K562 (cell line): ENCODE measurements around the gene SIGLEC11. TPM values are rescaled to one million over a fixed set of nuclear protein-coding genes. Genes with fewer than 3 reads are reported as not detected.

Source experiments
- CEBPB ChIP-seq: fragments of 450-650 bp; IDR thresholded peaks from 2 replicates; pipeline ENCODE4 v1.6.1; 2016; ENCODE audit warnings: missing genetic modification characterization, missing compliant biosample characterization
- ERF ChIP-seq: fragments of 450-650 bp; formaldehyde crosslinking; IDR thresholded peaks from 2 replicates; pipeline ENCODE4 v1.4.0; 2020; ENCODE audit warnings: mild to moderate bottlenecking, mixed read lengths
- HDAC1 ChIP-seq, 2 experiments: fragments of 450-650 bp; IDR thresholded peaks; 2 replicates each; pipeline ENCODE4 v1.6.1; 2016 to 2017; ENCODE audit warnings: inconsistent platforms in 1 of 2, mild to moderate bottlenecking in 1 of 2, moderate library complexity in 1 of 2
- KDM2B ChIP-seq: fragments of 250-450 bp; sonication (Bioruptor Pico); IDR thresholded peaks from 2 replicates; pipeline ENCODE4 v1.8.0; 2021; ENCODE audit warnings: mild to moderate bottlenecking, moderate library complexity
- KHSRP ChIP-seq: fragments of 450-650 bp; IDR thresholded peaks from 2 replicates; pipeline ENCODE4 v1.6.1; 2017
- NFATC3 ChIP-seq: fragments of 450-650 bp; IDR thresholded peaks from 2 replicates; pipeline ENCODE4 v1.6.1; 2017; ENCODE audit warnings: mild to moderate bottlenecking
- NR4A1 ChIP-seq, 2 experiments: fragments of 250-450 bp in 1 of 2; fragments of 450-650 bp in 1 of 2; sonication (Bioruptor Pico) in 1 of 2; IDR thresholded peaks; 2 replicates each; pipeline versions ENCODE4 v1.4.0 to v1.6.1; 2016 to 2020; ENCODE audit warnings: mild to moderate bottlenecking in 2 of 2, missing compliant biosample characterization in 1 of 2, missing genetic modification characterization in 1 of 2, moderate library complexity in 1 of 2
- OTX1 ChIP-seq: fragments of 450-650 bp; formaldehyde crosslinking; IDR thresholded peaks from 2 replicates; pipeline ENCODE4 v1.4.0; 2022; ENCODE audit warnings: mild to moderate bottlenecking
- POU5F1 ChIP-seq: fragments of 150-350 bp; IDR thresholded peaks from 2 replicates; pipeline ENCODE4 v1.6.1; 2014; ENCODE audit warnings: borderline replicate concordance, low read length, low read depth, mild to moderate bottlenecking; ENCODE audit not compliant: partially characterized antibody
- PRPF4 ChIP-seq: fragments of 200-400 bp; formaldehyde crosslinking; IDR thresholded peaks from one replicate; pipeline ENCODE4 v1.6.1; 2017; ENCODE audit warnings: low read length, low read depth, mild to moderate bottlenecking; ENCODE audit not compliant: insufficient read depth, poor library complexity, severe bottlenecking
- SNRNP70 ChIP-seq: fragments of 200-400 bp; formaldehyde crosslinking; optimal IDR thresholded peaks from 2 replicates; pipeline ENCODE3; 2017; ENCODE audit warnings: low read depth, low read length
- TSHZ1 ChIP-seq: fragments of 250-450 bp; sonication (Bioruptor Pico); IDR thresholded peaks from 2 replicates; pipeline ENCODE4 v1.4.0; 2020; ENCODE audit warnings: mild to moderate bottlenecking, moderate library complexity
- ZC3H11A ChIP-seq: IDR thresholded peaks from 2 replicates; pipeline ENCODE4 v1.6.1; 2012; ENCODE audit warnings: low read depth, low read length, improper control_type of control experiment
- ZFP36 ChIP-seq: fragments of 150-350 bp; IDR thresholded peaks from 2 replicates; pipeline ENCODE4 v1.6.1; 2018; ENCODE audit warnings: low read length, low read depth; ENCODE audit not compliant: partially characterized antibody
- ZFPM2 ChIP-seq: fragments of 250-450 bp; sonication (Bioruptor Pico); IDR thresholded peaks from 2 replicates; pipeline ENCODE4 v1.5.1; 2022; ENCODE audit warnings: mild to moderate bottlenecking
- ZNF239 ChIP-seq: fragments of 250-450 bp; sonication (Bioruptor Pico); IDR thresholded peaks from 2 replicates; pipeline ENCODE4 v1.4.0; 2020; ENCODE audit warnings: mild to moderate bottlenecking
- ZNF324 ChIP-seq: fragments of 250-450 bp; sonication (Bioruptor Pico); IDR thresholded peaks from 2 replicates; pipeline ENCODE4 v1.4.0; 2020; ENCODE audit warnings: mild to moderate bottlenecking
- polyA plus RNA-seq, 8 experiments: library from polyadenylated mRNA; depleted of rRNA in 4 of 8; stranded (reverse) in 5 of 8; unstranded in 3 of 8; fragments of >200 nt; fragmentation: Nextera tagmentation in 2 of 8; fragmentation: Illumina TruSeq in 1 of 8; extraction: Ambion mirVana in 2 of 8; extraction: Trizol in 1 of 8; gene quantifications; 2 replicates each; pipeline versions ENCODE4 v1.2.1 to v1.2.3, GENCODE V29; 2011 to 2014; ENCODE audit warnings: inconsistent platforms in 1 of 8, missing spikeins in 1 of 8
- total RNA-seq, 7 experiments: library from RNA; depleted of rRNA in 6 of 7; stranded (reverse); fragments of >200 nt in 6 of 7; fragmentation: Illumina TruSeq in 2 of 7; extraction: Trizol in 2 of 7; gene quantifications; 2 replicates each; pipeline versions ENCODE4 v1.2.1 to v1.2.3, GENCODE V29; 2011 to 2021; ENCODE audit warnings: low replicate concordance in 1 of 7
- TF ChIP-seq, protein P1 (sequence below): fragments of 250-450 bp; sonication (Bioruptor Pico); IDR thresholded peaks from 2 replicates; pipeline ENCODE4 v1.6.1; 2021; ENCODE audit warnings: mild to moderate bottlenecking
- TF ChIP-seq, protein P2 (sequence below): IDR thresholded peaks from 3 replicates; pipeline ENCODE4 v1.6.1; 2011; ENCODE audit warnings: borderline replicate concordance, mild to moderate bottlenecking, moderate library complexity; ENCODE audit not compliant: insufficient read length; ENCODE audit errors: extremely low read depth
- TF ChIP-seq, protein P3 (sequence below): fragments of 450-650 bp; IDR thresholded peaks from 2 replicates; pipeline ENCODE4 v1.6.1; 2017; ENCODE audit warnings: antibody characterized with exemption

SIGLEC11 gene
- total and polyA plus RNA-seq, 9 of the 15 experiments (the other 6 are each of a cell fraction or from before 2014, with no cell fraction given) = not detected

- TF ChIP-seq KDM2B (CRISPR knock-in tag) (no peak), OTX1 (no peak), ZNF239 (peak; percentile 61), ZFP36 (no peak), SNRNP70 (no peak), NFATC3 (no peak), PRPF4 (no peak), TSHZ1 (CRISPR knock-in tag) (no peak), NR4A1 (CRISPR knock-in tag; IDR thresholded peaks at IDR 0.05) (no peak), NR4A1 (tag; IDR thresholded peaks at IDR 0.05) (peak; percentile 77; the same call in 1 of the 2 replicates), POU5F1 (no peak), ZC3H11A (no peak), KHSRP (no peak), ZNF324 (no peak), ZFPM2 (CRISPR knock-in tag) (no peak), CEBPB (tag) (no peak), HDAC1 (IDR thresholded peaks at IDR 0.05) (no peak), ERF (CRISPR knock-in tag) (no peak)
- TF ChIP-seq, protein P1, sequence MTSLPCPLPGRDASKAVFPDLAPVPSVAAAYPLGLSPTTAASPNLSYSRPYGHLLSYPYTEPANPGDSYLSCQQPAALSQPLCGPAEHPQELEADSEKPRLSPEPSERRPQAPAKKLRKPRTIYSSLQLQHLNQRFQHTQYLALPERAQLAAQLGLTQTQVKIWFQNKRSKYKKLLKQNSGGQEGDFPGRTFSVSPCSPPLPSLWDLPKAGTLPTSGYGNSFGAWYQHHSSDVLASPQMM (CRISPR knock-in tag) = no peak
- TF ChIP-seq, protein P2, sequence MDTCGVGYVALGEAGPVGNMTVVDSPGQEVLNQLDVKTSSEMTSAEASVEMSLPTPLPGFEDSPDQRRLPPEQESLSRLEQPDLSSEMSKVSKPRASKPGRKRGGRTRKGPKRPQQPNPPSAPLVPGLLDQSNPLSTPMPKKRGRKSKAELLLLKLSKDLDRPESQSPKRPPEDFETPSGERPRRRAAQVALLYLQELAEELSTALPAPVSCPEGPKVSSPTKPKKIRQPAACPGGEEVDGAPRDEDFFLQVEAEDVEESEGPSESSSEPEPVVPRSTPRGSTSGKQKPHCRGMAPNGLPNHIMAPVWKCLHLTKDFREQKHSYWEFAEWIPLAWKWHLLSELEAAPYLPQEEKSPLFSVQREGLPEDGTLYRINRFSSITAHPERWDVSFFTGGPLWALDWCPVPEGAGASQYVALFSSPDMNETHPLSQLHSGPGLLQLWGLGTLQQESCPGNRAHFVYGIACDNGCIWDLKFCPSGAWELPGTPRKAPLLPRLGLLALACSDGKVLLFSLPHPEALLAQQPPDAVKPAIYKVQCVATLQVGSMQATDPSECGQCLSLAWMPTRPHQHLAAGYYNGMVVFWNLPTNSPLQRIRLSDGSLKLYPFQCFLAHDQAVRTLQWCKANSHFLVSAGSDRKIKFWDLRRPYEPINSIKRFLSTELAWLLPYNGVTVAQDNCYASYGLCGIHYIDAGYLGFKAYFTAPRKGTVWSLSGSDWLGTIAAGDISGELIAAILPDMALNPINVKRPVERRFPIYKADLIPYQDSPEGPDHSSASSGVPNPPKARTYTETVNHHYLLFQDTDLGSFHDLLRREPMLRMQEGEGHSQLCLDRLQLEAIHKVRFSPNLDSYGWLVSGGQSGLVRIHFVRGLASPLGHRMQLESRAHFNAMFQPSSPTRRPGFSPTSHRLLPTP = no peak
- TF ChIP-seq, protein P3, sequence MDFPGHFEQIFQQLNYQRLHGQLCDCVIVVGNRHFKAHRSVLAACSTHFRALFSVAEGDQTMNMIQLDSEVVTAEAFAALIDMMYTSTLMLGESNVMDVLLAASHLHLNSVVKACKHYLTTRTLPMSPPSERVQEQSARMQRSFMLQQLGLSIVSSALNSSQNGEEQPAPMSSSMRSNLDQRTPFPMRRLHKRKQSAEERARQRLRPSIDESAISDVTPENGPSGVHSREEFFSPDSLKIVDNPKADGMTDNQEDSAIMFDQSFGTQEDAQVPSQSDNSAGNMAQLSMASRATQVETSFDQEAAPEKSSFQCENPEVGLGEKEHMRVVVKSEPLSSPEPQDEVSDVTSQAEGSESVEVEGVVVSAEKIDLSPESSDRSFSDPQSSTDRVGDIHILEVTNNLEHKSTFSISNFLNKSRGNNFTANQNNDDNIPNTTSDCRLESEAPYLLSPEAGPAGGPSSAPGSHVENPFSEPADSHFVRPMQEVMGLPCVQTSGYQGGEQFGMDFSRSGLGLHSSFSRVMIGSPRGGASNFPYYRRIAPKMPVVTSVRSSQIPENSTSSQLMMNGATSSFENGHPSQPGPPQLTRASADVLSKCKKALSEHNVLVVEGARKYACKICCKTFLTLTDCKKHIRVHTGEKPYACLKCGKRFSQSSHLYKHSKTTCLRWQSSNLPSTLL = no peak
These were observed 33.3 kb downstream of the SIGLEC11 start (continued) for GRCh38 chr19:49927526-49928264.
